H1 (cell line): ENCODE data around the gene STARD13. TPM values are rescaled to one million over a fixed set of nuclear protein-coding genes. Genes with fewer than 3 reads are reported as not detected.

Experiments used
- CTCF ChIA-PET: fragments of 300-600 bp; sonication (Branson Sonifier 250); formaldehyde crosslinking; loops from one replicate; lab custom pipeline; 2021; ENCODE audit not compliant: partially characterized antibody; lab: Charles Lee
- POLR2A ChIA-PET: fragments of 300-600 bp; sonication (Branson Sonifier 250); formaldehyde crosslinking; loops from one replicate; lab custom pipeline; 2021; ENCODE audit warnings: inconsistent platforms; ENCODE audit not compliant: partially characterized antibody; lab: Charles Lee
- DNase-seq, 2 experiments: peaks; one replicate each; pipeline versions ENCODE4 v3.0.0 to v3.0.0-alpha.2; 2010 to 2022; ENCODE audit warnings: low spot score in 2 of 2, low read depth in 1 of 2, mixed read lengths in 1 of 2
- FAIRE-seq: peaks from 2 replicates; lab custom pipeline; 2011; peaks lifted over from hg19 to GRCh38; lab: Jason Lieb, UNC
- H2AFZ ChIP-seq: 2 replicates; pipeline ENCODE4 v1.8.1; 2012; ENCODE audit warnings: low read length, inconsistent platforms
- H2AK5ac ChIP-seq: 2 replicates; pipeline ENCODE4 v1.6.1; 2013; ENCODE audit warnings: low read depth, low read length
- H2BK120ac ChIP-seq: replicated peaks from 2 replicates; pipeline ENCODE3; 2013; ENCODE audit warnings: low read depth, low read length, inconsistent platforms
- H2BK12ac ChIP-seq: 2 replicates; pipeline ENCODE4 v1.6.1; 2013; ENCODE audit warnings: low read depth, low read length
- H2BK15ac ChIP-seq: 2 replicates; pipeline ENCODE4 v1.6.1; 2013; ENCODE audit warnings: low read length
- H2BK20ac ChIP-seq: 2 replicates; pipeline ENCODE4 v1.6.1; 2013; ENCODE audit warnings: low read length
- H2BK5ac ChIP-seq: 2 replicates; pipeline ENCODE4 v1.6.1; 2013; ENCODE audit warnings: low read depth, low read length
- H3K14ac ChIP-seq: 2 replicates; pipeline ENCODE4 v1.6.1; 2013; ENCODE audit warnings: inconsistent platforms; ENCODE audit not compliant: insufficient read length
- H3K18ac ChIP-seq: 2 replicates; pipeline ENCODE4 v1.6.1; 2013; ENCODE audit warnings: low read length; ENCODE audit errors: extremely low read depth
- H3K23ac ChIP-seq: 2 replicates; pipeline ENCODE4 v1.6.1; 2013; ENCODE audit warnings: inconsistent platforms; ENCODE audit not compliant: insufficient read length
- H3K23me2 ChIP-seq: 2 replicates; pipeline ENCODE4 v1.6.1; 2013; ENCODE audit warnings: low read depth, low read length
- H3K27ac ChIP-seq: 2 replicates; pipeline ENCODE4 v1.6.1; 2011; ENCODE audit warnings: low read depth, low read length, inconsistent platforms
- H3K27me3 ChIP-seq, 4 experiments: replicated peaks in 1 of 4; 1 replicate in 1 of 4; 2 replicates in 3 of 4; pipeline versions ENCODE4 v1.6.1 to v1.8.1; 2011 to 2013; ENCODE audit warnings: low read length in 3 of 4, mild to moderate bottlenecking in 3 of 4, inconsistent platforms in 2 of 4, mixed read lengths in 2 of 4, moderate library complexity in 1 of 4; ENCODE audit not compliant: control insufficient read depth in 3 of 4, insufficient read depth in 3 of 4; ENCODE audit errors: extremely low read depth in 1 of 4
- H3K36me3 ChIP-seq, 4 experiments: 2 replicates each; pipeline versions ENCODE4 v1.6.1 to v1.8.1; 2011 to 2013; ENCODE audit warnings: mild to moderate bottlenecking in 4 of 4, low read length in 3 of 4, moderate library complexity in 2 of 4, control low read depth in 1 of 4, inconsistent platforms in 1 of 4; ENCODE audit not compliant: insufficient read depth in 4 of 4, control insufficient read depth in 2 of 4
- H3K4ac ChIP-seq: replicated peaks from 2 replicates; pipeline ENCODE3; 2013; ENCODE audit warnings: low read length, low read depth, mixed read lengths, inconsistent platforms; ENCODE audit not compliant: insufficient read length
- H3K4me1 ChIP-seq, 4 experiments: replicated peaks in 1 of 4; 1 replicate in 1 of 4; 2 replicates in 3 of 4; pipeline versions ENCODE4 v1.6.1 to v1.8.1; 2011 to 2013; ENCODE audit warnings: low read length in 3 of 4, inconsistent platforms in 2 of 4, mixed read lengths in 1 of 4; ENCODE audit not compliant: insufficient read depth in 4 of 4, control insufficient read depth in 3 of 4
- H3K4me2 ChIP-seq, 2 experiments: 2 replicates each; pipeline versions ENCODE4 v1.6.1 to v1.8.1; 2011 to 2013; ENCODE audit warnings: low read depth in 2 of 2, low read length in 2 of 2, control low read depth in 1 of 2, inconsistent platforms in 1 of 2, mild to moderate bottlenecking in 1 of 2; ENCODE audit not compliant: insufficient read depth in 1 of 2
- H3K4me3 ChIP-seq, 4 experiments: fragments of 200-600, 300-600 bp in 1 of 4; sonication (generic), shearing (Covaris generic), sonication (Bioruptor Twin) in 1 of 4; 2 replicates each; pipeline versions ENCODE4 v1.5.1 to v1.8.1; 2011 to 2016; ENCODE audit warnings: low read length in 4 of 4, low read depth in 3 of 4, control low read depth in 2 of 4, inconsistent platforms in 2 of 4, mild to moderate bottlenecking in 2 of 4, mixed read lengths in 1 of 4, moderate library complexity in 1 of 4; ENCODE audit not compliant: insufficient read depth in 2 of 4; ENCODE audit errors: extremely low read depth in 1 of 4
- H3K56ac ChIP-seq: replicated peaks from 2 replicates; pipeline ENCODE3; 2013; ENCODE audit warnings: low read depth, mild to moderate bottlenecking, mixed read lengths, low read length, inconsistent platforms; ENCODE audit not compliant: insufficient read length
- H3K79me1 ChIP-seq: 2 replicates; pipeline ENCODE4 v1.6.1; 2013; ENCODE audit warnings: low read depth, low read length, control low read depth
- H3K79me2 ChIP-seq, 2 experiments: 2 replicates each; pipeline versions ENCODE4 v1.6.1 to v1.8.1; 2012 to 2013; ENCODE audit warnings: low read length in 2 of 2, mild to moderate bottlenecking in 2 of 2, inconsistent platforms in 1 of 2; ENCODE audit not compliant: insufficient read depth in 2 of 2, control insufficient read depth in 1 of 2
- H3K9ac ChIP-seq, 4 experiments: replicated peaks in 1 of 4; 1 replicate in 1 of 4; 2 replicates in 3 of 4; pipeline versions ENCODE4 v1.6.1 to v1.8.1; 2011 to 2013; ENCODE audit warnings: low read depth in 3 of 4, low read length in 3 of 4, control low read depth in 2 of 4, mild to moderate bottlenecking in 2 of 4, moderate library complexity in 2 of 4, inconsistent platforms in 1 of 4; ENCODE audit errors: extremely low read depth in 1 of 4
- H3K9me3 ChIP-seq, 2 experiments: 2 replicates each; pipeline versions ENCODE4 v1.6.1 to v1.8.1; 2012 to 2013; ENCODE audit warnings: mild to moderate bottlenecking in 2 of 2, moderate library complexity in 2 of 2, control low read depth in 1 of 2, inconsistent platforms in 1 of 2, low read depth in 1 of 2, low read length in 1 of 2, mixed read lengths in 1 of 2; ENCODE audit not compliant: insufficient read depth in 2 of 2
- H4K20me1 ChIP-seq, 2 experiments: replicated peaks in 1 of 2; 2 replicates each; pipeline versions ENCODE3 to v1.8.1; 2011 to 2013; ENCODE audit warnings: inconsistent platforms in 2 of 2, low read length in 2 of 2, mild to moderate bottlenecking in 1 of 2; ENCODE audit not compliant: insufficient read depth in 2 of 2, control insufficient read depth in 1 of 2
- H4K5ac ChIP-seq: 2 replicates; pipeline ENCODE4 v1.6.1; 2013; ENCODE audit warnings: low read length, low read depth, mixed read lengths, inconsistent platforms; ENCODE audit not compliant: insufficient read length
- H4K8ac ChIP-seq: 2 replicates; pipeline ENCODE4 v1.8.0; 2013; ENCODE audit warnings: mild to moderate bottlenecking, moderate library complexity, low read length, inconsistent platforms; ENCODE audit not compliant: insufficient read depth; ENCODE audit errors: extremely low read depth
- H4K91ac ChIP-seq: replicated peaks from 2 replicates; pipeline ENCODE3; 2013; ENCODE audit warnings: low read length, mixed read lengths, inconsistent platforms; ENCODE audit not compliant: insufficient read length
- CEBPB ChIP-seq: IDR thresholded peaks from 2 replicates; pipeline ENCODE4 v1.6.1; 2012; ENCODE audit warnings: low read depth, low read length
- CHD2 ChIP-seq: IDR thresholded peaks from 2 replicates; pipeline ENCODE4 v1.6.1; 2012; ENCODE audit warnings: low read length, improper control_type of control experiment
- EZH2 ChIP-seq: fragments of 200-600 bp; sonication (generic); IDR thresholded peaks from 2 replicates; pipeline ENCODE4 v1.7.1; 2012; ENCODE audit warnings: low read depth, mild to moderate bottlenecking, moderate library complexity, low read length, inconsistent platforms; ENCODE audit not compliant: severe bottlenecking
- HDAC2 ChIP-seq, 2 experiments: fragments of 300-600 bp in 1 of 2; sonication (generic) in 1 of 2; IDR thresholded peaks; 2 replicates each; pipeline ENCODE4 v1.6.1; 2011 to 2012; ENCODE audit warnings: low read depth in 2 of 2, low read length in 2 of 2, mild to moderate bottlenecking in 2 of 2, moderate library complexity in 2 of 2, borderline replicate concordance in 1 of 2, inconsistent platforms in 1 of 2
- NRF1 ChIP-seq: IDR thresholded peaks from 2 replicates; pipeline ENCODE4 v1.6.1; 2011; ENCODE audit warnings: mild to moderate bottlenecking, low read depth, low read length, improper control_type of control experiment
- POLR2A ChIP-seq, 2 experiments: IDR thresholded peaks; 1 replicate in 1 of 2; 2 replicates in 1 of 2; pipeline ENCODE4 v1.6.1; 2011; ENCODE audit warnings: low read depth in 2 of 2, low read length in 2 of 2, mild to moderate bottlenecking in 2 of 2; ENCODE audit errors: control extremely low read depth in 1 of 2
- POLR2AphosphoS5 ChIP-seq: IDR thresholded peaks from 2 replicates; pipeline ENCODE4 v1.6.1; 2011; ENCODE audit warnings: low read depth, low read length
- POU5F1 ChIP-seq: IDR thresholded peaks from 2 replicates; pipeline ENCODE4 v1.6.1; 2011; ENCODE audit warnings: low read depth, mild to moderate bottlenecking, low read length, moderate library complexity
- SAP30 ChIP-seq: fragments of 300-600 bp; sonication (generic); IDR thresholded peaks from 2 replicates; pipeline ENCODE4 v1.7.1; 2012; ENCODE audit warnings: low read length, moderate library complexity, mild to moderate bottlenecking, inconsistent platforms; ENCODE audit not compliant: insufficient read depth, insufficient replicate concordance
- SP1 ChIP-seq: IDR thresholded peaks from 2 replicates; pipeline ENCODE4 v1.6.1; 2011; ENCODE audit warnings: low read depth, low read length
- SP4 ChIP-seq: IDR thresholded peaks from 2 replicates; pipeline ENCODE4 v1.6.1; 2012; ENCODE audit warnings: low read length, inconsistent platforms
- SRF ChIP-seq: IDR thresholded peaks from 2 replicates; pipeline ENCODE4 v1.6.1; 2011; ENCODE audit warnings: mild to moderate bottlenecking, low read depth, low read length, moderate library complexity
- SUZ12 ChIP-seq: fragments of 200-600 bp; sonication (generic); IDR thresholded peaks from 2 replicates; pipeline ENCODE4 v1.6.1; 2012; ENCODE audit warnings: mild to moderate bottlenecking, inconsistent platforms, low read length, moderate library complexity, mixed read lengths
- TAF7 ChIP-seq: optimal IDR thresholded peaks from 2 replicates; pipeline ENCODE3; 2011; ENCODE audit warnings: low read depth, mild to moderate bottlenecking, inconsistent platforms, low read length, moderate library complexity, borderline replicate concordance
- WGBS, 2 experiments: shearing (Covaris generic) in 1 of 2; methylation state at CpG; one replicate each; pipeline versions ENCODE4 v1.1.6 to v1.1.7; 2013 to 2015; ENCODE audit warnings: low lambda C conversion rate in 2 of 2, mixed read lengths in 2 of 2, inconsistent platforms in 1 of 2, low coverage in 1 of 2, missing lambda C conversion rate in 1 of 2; ENCODE audit not compliant: insufficient replicate concordance in 2 of 2, insufficient coverage in 1 of 2, insufficient read length in 1 of 2; ENCODE audit errors: extremely low coverage in 1 of 2, missing lambda C conversion rate in 1 of 2; 5-methylcytosine and 5-hydroxymethylcytosine counted together
- polyA plus RNA-seq, 7 experiments: library from polyadenylated mRNA; depleted of rRNA in 3 of 7; stranded (reverse) in 5 of 7; unstranded in 2 of 7; fragments of >200 nt in 5 of 7; fragments of 200-250 nt in 2 of 7; gene quantifications; 1 replicate in 5 of 7; 2 replicates in 1 of 7; 4 replicates in 1 of 7; pipeline versions ENCODE4 v1.2.1 to v1.2.3, GENCODE V29; 2011 to 2013; ENCODE audit warnings: missing spikeins in 2 of 7, mixed read lengths in 2 of 7
- total RNA-seq: library from RNA; stranded (reverse); fragmentation: NEBNext Ultra II Directional; extraction: Animal tissue kit (Norgen Biotek cat#: 25700); gene quantifications from 2 replicates; pipeline ENCODE4 v1.2.1, GENCODE V29; 2021
- TF ChIP-seq, protein P1 (sequence below): IDR thresholded peaks from 2 replicates; pipeline ENCODE4 v1.6.1; 2012; ENCODE audit warnings: inconsistent platforms

Gene STARD13
- total and polyA plus RNA-seq, 2 of the 8 experiments (the other 6 are each of a cell fraction or from before 2014, with no cell fraction given), result 0.82 to 2.9 TPM

DNA sequence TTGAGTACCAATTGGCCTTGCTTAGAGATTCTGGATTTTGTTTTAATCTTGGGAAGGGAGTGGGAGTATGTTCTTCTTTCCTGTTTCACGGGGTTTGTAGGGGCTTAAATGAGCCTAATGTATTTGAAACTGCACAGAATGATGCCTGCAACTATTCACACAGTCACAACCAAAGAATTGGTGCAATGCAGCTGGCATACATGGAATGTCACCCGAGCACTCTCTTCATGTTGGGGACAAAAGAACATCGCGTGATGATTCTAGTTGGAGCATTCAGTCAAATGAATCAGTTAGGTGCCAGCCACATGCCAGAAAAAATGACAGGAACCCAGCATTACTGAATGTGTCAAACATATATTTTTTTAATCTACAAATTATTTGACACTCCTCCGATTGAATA, 22.1 kb downstream of the STARD13 start:
- H3K9me3 ChIP-seq, result no peaks in the 10 kb centered on the region
- H3K27me3 ChIP-seq, result no peaks in the 10 kb centered on the region
- H2BK20ac ChIP-seq, result no peak overlapping the region
- H2BK15ac ChIP-seq, result no peak overlapping the region
- FAIRE-seq (no peak), DNase-seq (no peak)
- POLR2A ChIA-PET, result no interaction called here
- no peak overlapping the region for H2BK12ac ChIP-seq
- H3K56ac ChIP-seq, result no peak overlapping the region
- H4K5ac ChIP-seq, result no peak overlapping the region
- no peak overlapping the region for H4K91ac ChIP-seq
- no peaks in the 10 kb centered on the region for H4K20me1 ChIP-seq
- H3K14ac ChIP-seq, result no peak overlapping the region
- no peak overlapping the region for H3K9ac ChIP-seq
- no peaks in the 10 kb centered on the region; the same call in 1 of the 2 replicates for H3K79me1 ChIP-seq
- no peak overlapping the region for H2AK5ac ChIP-seq
- no peak overlapping the region for H3K4me2 ChIP-seq
- H3K79me2 ChIP-seq, result no peaks in the 10 kb centered on the region
- CTCF ChIA-PET, result no interaction called here
- H3K23me2 ChIP-seq, result no peaks in the 10 kb centered on the region; the same call in 1 of the 2 replicates
- H3K4me1 ChIP-seq, result peaks cover 2 to 16% (median 14%) of the 10 kb centered on the region in 4 experiments
- 94% methylated on average over 5 of the region's 5 CpGs; no CpG with 5 or more reads in 1 of the 2 experiments for WGBS, 2 experiments
- H3K23ac ChIP-seq, result no peak overlapping the region
- H3K4ac ChIP-seq, result no peak overlapping the region
- H2BK120ac ChIP-seq, result no peak overlapping the region
- no peak overlapping the region for H4K8ac ChIP-seq
- H2AFZ ChIP-seq, result no peak overlapping the region
- no peak overlapping the region for H3K27ac ChIP-seq
- no peak overlapping the region for H3K18ac ChIP-seq
- no peaks in the 10 kb centered on the region for H3K36me3 ChIP-seq
- H3K4me3 ChIP-seq, result no peak overlapping the region
- H2BK5ac ChIP-seq, result no peak overlapping the region
- no peak for TF ChIP-seq HDAC2 (IDR thresholded peaks at IDR 0.05; ENCODE audit: borderline replicate concordance in 1 of 2, low read depth in 2 of 2, low read length in 2 of 2)
- TF ChIP-seq SP4, result no peak
- TF ChIP-seq EZH2, result no peak
- no peak for TF ChIP-seq POU5F1
- TF ChIP-seq, protein P1, sequence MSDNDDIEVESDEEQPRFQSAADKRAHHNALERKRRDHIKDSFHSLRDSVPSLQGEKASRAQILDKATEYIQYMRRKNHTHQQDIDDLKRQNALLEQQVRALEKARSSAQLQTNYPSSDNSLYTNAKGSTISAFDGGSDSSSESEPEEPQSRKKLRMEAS, result no peak
- TF ChIP-seq CEBPB, result no peak
- no peak for TF ChIP-seq SUZ12
- TF ChIP-seq SRF, result no peak
- no peak for TF ChIP-seq SAP30
- no peak for TF ChIP-seq SP1
- TF ChIP-seq POLR2AphosphoS5, result no peak
- no peak for TF ChIP-seq CHD2
- no peak for TF ChIP-seq TAF7
- no peak for TF ChIP-seq POLR2A (IDR thresholded peaks at IDR 0.05; ENCODE audit: control extremely low read depth in 1 of 2, low read depth in 2 of 2, low read length in 2 of 2)
- TF ChIP-seq NRF1, result no peak
